ENCODE results near the gene ZNF469. TPM values are rescaled to one million over a fixed set of nuclear protein-coding genes. Genes with fewer than 3 reads are reported as not detected.

ZNF469 gene
- total RNA-seq, 4 donors from 2014 or later, result 0.96 to 4.8 (median 2.1) TPM

DNA sequence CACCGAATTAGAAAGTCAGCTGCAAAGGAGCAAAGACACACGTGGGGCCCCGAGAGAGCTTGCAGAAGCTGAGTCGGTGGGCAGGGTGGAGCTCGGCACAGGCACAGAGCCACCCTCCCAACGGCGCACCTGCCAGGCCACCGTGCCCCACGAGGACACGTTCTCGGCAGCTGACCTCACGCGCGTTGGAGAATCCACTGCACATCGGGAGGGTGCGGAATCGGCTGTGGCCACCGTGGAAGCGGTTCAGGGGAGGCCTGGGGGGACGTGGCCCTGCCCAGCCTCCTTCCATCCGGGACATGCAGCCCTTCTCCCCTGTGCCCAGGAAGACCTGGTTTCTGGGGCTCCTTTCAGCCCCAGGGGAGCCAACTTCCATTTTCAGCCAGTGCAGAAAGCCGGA lies 49.4 kb downstream of the ZNF469 start:
- no peaks in the 10 kb centered on the region for H3K36me3 ChIP-seq
- TF ChIP-seq, protein P1, sequence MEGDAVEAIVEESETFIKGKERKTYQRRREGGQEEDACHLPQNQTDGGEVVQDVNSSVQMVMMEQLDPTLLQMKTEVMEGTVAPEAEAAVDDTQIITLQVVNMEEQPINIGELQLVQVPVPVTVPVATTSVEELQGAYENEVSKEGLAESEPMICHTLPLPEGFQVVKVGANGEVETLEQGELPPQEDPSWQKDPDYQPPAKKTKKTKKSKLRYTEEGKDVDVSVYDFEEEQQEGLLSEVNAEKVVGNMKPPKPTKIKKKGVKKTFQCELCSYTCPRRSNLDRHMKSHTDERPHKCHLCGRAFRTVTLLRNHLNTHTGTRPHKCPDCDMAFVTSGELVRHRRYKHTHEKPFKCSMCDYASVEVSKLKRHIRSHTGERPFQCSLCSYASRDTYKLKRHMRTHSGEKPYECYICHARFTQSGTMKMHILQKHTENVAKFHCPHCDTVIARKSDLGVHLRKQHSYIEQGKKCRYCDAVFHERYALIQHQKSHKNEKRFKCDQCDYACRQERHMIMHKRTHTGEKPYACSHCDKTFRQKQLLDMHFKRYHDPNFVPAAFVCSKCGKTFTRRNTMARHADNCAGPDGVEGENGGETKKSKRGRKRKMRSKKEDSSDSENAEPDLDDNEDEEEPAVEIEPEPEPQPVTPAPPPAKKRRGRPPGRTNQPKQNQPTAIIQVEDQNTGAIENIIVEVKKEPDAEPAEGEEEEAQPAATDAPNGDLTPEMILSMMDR (IDR thresholded peaks at IDR 0.05), result no peak
- TF ChIP-seq EP300 (IDR thresholded peaks at IDR 0.05), result no peak
- no peak for TF ChIP-seq POLR2A (IDR thresholded peaks at IDR 0.05)
- no peak for TF ChIP-seq POLR2AphosphoS5 (IDR thresholded peaks at IDR 0.05)
- H3K27ac ChIP-seq, result no peak overlapping the region
- no peak overlapping the region for H3K4me3 ChIP-seq
- H3K4me1 ChIP-seq, result peaks cover 0 to 28% (median 6%) of the 10 kb centered on the region in 3 donors
- no peaks in the 10 kb centered on the region for H3K9me3 ChIP-seq
- ATAC-seq, result no peak
- H3K27me3 ChIP-seq, result peaks cover 91% of the 10 kb centered on the region
- WGBS, 2 donors (ENCODE audit: low coverage in 1 of 2), result 84 to 95% methylated on average over 4 to 5 of the region's 22 CpGs

Other genes starting within 250 kb of the ZNF469 start
- gene ZFPM1, start 70.3 kb downstream of the ZNF469 start, total RNA-seq, result 1 to 10 TPM in 1 of 4 donors, under 1 TPM in 3; 0.40 to 1.4 (median 0.59) TPM
- gene ZC3H18, start 187.4 kb downstream of the ZNF469 start, total RNA-seq, result 10 to 100 TPM; 15.8 to 40.6 (median 23.3) TPM

Data from gastroesophageal sphincter (tissue), 4 donors.